Endometrial microvascular endothelial cells (primary cell): Measurements from ENCODE around the gene IFIH1. TPM values are rescaled to one million over a fixed set of nuclear protein-coding genes. Genes with fewer than 3 reads are reported as not detected.

Experiments
- in situ Hi-C: cut with HindIII; loops from 2 replicates; pipeline ENCODE4 v1.10.0; 2017; ENCODE audit warnings: low sequenced_read_pairs, low pct_unique_long_range_greater_than_20kb; ENCODE audit errors: inconsistent ontology term
- total RNA-seq: library from RNA; depleted of rRNA; stranded (reverse); fragments of >200 nt; gene quantifications from one replicate; pipeline ENCODE4 v1.2.3, GENCODE V29; 2015; ENCODE audit errors: inconsistent ontology term

Gene IFIH1
- total RNA-seq, 1 donor from 2014 or later: 24.3 TPM

DNA sequence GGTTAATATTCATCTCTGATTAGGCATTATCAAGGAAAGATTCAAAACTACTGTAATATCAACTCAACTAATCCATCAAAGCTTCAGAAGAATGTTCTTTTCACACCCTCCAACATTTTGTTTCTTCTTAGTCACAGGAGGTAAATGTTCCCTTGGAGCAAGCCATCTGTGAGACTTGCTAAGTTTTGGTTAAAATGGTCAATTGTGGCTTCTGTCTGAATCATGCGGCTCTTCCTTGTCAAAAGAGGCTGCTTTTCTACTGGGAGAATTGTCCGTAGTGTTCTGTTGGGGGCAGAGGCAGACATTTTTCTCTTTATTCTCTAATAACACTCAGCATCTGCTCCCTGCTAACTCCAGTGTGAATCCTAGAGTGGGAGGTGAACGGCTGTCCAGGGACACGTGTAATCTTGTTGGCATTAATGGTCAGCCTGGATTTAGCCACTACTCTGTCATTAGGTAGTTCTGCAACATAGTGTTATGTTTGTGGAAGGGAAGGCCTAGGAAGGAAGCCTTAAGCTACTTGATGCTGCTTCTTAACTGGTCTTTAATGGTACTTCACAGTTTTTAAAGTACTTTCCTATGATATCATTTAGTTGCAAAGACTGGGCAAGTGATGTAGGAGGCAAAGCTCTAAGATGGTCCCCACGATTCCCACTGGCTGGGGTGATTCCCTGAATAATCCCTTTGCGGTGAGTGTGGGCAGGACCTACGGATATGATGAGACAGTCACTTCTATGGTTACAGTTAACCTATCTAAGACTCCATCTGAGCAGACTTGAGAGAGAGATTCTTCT, 52.6 kb downstream of the IFIH1 start:
- in situ Hi-C loops: no loop called here

- in situ Hi-C loops: no loop called here
Measured at GRCh38 chr2:162261032-162261945, 57.2 kb downstream of the IFIH1 start.

DNA sequence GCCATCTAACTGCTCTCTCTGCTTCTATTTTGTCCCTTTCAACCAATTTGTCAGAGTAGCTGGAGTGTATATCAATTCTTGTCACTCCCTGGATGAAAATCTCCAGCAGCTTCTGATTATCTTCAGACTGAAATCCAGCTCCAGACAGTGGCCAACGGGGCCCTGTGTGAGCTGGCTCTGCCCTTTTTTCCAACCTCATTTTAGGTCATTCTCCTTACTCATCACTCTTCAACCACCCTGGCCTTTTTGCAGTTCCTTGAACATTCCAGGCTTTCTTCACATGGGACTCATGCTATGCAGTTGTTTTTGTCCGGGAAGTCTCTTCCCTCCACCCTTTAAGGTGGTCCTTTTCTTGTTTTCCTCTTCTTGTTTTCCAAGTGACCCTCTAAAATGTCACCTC, 59.8 kb downstream of the IFIH1 start:
- in situ Hi-C loops: no loop called here

- in situ Hi-C loops: no loop called here
Measured at GRCh38 chr2:162258169-162258568, 60.3 kb downstream of the IFIH1 start.

- in situ Hi-C loops: no loop called here
Measured at GRCh38 chr2:162257425-162257824, 61.1 kb downstream of the IFIH1 start.

DNA sequence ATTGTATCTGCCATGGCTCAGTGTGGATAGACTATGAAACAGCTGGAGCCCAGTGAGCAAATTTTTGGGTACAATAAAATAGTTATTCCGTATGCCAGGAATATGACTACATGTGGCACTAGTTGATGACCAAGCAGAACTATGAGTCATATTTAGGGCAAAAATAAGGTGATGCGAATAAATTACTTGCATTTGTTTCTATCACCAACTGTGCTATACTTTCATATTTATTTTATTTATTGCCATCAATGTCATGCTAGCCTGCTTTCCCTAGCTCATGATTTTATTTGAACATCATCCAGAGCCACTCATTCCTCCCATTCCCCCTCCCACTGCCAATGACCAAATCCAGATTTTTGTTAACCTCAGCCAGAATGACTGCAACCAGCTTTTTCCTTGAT, 61.9 kb downstream of the IFIH1 start:
- in situ Hi-C loops: no loop called here

GRCh38 chr2:162254236-162254871, 64.1 kb downstream of the IFIH1 start:
- in situ Hi-C loops: no loop called here

GRCh38 chr2:162253435-162253834, 65.0 kb downstream of the IFIH1 start:
- in situ Hi-C loops: no loop called here

GRCh38 chr2:162252153-162252552, 66.3 kb downstream of the IFIH1 start:
- in situ Hi-C loops: no loop called here

- in situ Hi-C loops: no loop called here
Measured at GRCh38 chr2:162245781-162246180, 72.7 kb downstream of the IFIH1 start.

GRCh38 chr2:162245061-162245460, 73.4 kb downstream of the IFIH1 start:
- in situ Hi-C loops: no loop called here

DNA sequence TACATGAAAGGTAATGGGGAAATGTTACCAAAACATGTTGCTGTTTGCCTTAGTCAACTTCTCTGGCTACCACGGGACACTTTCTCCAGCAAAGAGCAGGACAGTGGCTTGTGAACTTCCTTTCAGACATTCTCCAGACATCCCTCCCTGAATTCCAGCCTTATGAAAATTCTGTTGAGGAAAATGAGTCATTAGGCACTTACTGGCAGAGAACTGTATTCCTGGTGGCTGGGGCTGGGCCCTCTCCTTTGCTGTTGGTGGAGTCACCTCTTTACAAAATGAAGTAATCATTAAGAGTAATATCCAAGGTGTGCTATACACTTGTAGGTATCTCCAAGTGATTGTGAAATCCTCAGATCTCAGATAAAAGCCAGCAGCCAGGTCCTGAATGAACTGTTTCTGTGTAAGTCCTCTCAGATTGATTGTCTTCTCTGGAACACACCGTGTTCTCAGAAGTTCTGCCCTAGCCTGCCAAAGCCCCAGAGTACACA, 73.9 kb downstream of the IFIH1 start:
- in situ Hi-C loops: no loop called here

GRCh38 chr2:162243715-162244114, 74.8 kb downstream of the IFIH1 start:
- in situ Hi-C loops: no loop called here

DNA sequence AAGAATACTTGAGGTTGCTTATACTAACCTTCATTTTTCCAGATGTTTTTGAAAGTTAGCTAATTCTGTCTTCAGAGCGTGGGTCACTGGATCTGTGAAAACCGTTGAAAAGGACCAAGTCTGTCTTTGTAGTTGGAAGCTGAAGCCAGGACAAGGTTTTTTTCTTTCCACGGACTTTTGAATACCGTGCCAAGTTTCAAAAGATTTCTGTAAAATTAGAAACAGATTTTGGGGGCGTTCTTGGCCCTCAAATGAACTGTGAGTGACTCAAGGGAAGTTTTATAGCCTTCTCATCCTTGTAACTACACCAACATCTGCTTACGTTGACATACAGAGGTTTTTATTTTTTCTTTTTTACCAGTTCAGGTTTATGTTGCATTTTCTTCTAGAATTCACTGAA, 75.2 kb downstream of the IFIH1 start, which contains the start of gene FAP:
Gene FAP (minus strand): TSS at position 152 of the 400 bp plus-strand sequence. CDS start 118 bp downstream, at position 34.
- in situ Hi-C loops: no loop called here

- in situ Hi-C loops: no loop called here
Measured at GRCh38 chr2:162242586-162243280, 75.8 kb downstream of the IFIH1 start.

DNA sequence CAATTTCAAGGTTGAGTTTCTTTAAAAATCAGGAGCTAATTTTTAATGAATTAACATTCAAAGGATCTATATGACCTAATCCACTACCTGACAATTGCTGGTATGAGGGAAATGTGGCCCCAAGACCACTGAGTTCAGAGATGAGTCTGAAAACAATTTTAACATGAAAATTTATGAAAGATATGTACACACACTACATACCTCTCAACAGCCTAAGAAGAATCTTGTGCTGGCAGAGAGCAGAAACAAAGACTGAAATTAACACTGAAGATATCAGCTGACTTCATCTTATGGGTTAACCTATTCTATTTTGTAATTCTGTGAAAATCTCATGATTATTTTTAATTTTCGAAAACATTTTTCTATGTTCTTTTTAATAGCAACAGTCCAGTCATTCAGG, 76.9 kb downstream of the IFIH1 start:
- in situ Hi-C loops: no loop called here

GRCh38 chr2:162234620-162235462, 83.6 kb downstream of the IFIH1 start:
- in situ Hi-C loops: no loop called here

DNA sequence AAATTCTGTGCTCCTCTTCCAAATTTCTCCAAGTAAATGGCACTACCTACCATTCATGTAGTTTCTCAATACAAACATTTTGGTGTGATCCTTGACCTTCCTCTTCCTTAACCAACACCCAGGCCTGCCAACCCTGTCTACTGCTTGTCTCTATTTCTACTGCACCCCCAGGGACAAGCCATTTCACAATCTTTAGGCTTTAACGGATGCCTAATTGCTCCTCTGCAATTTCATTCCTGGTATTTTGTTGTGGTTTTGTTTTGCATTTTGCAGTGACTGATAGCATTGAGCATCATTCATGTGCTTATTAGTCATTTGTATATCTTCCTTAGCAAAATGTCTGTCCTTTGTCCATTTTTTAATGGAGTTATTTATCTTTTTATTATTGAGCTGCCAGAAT, 85.3 kb downstream of the IFIH1 start:
- in situ Hi-C loops: no loop called here
